AG04450 (cell line): ENCODE measurements around the gene RAI14. TPM values are rescaled to one million over a fixed set of nuclear protein-coding genes. Genes with fewer than 3 reads are reported as not detected.

Experiments
- CTCF ChIA-PET: fragments of 300-600, 350-600 bp; formaldehyde crosslinking; extraction: SDS; loops from one replicate; lab custom pipeline; 2022; ENCODE audit warnings: antibody characterized with exemption, inconsistent platforms; lab: Charles Lee
- POLR2A ChIA-PET: fragments of 350-600 bp; formaldehyde crosslinking; extraction: SDS; loops from one replicate; lab custom pipeline; 2021; ENCODE audit warnings: antibody characterized with exemption, inconsistent platforms; lab: Yijun Ruan, JAX
- DNase-seq: peaks from one replicate; pipeline ENCODE4 v3.0.0-alpha.2; 2011; ENCODE audit warnings: low read depth, low spot score
- H3K27ac ChIP-seq: one replicate; pipeline ENCODE4 v1.5.1; 2012; ENCODE audit warnings: low read depth, low read length, control low read depth
- H3K27me3 ChIP-seq: one replicate; pipeline ENCODE4 v1.6.0; 2012; ENCODE audit warnings: low read length; ENCODE audit not compliant: control insufficient read depth, insufficient read depth
- H3K4me3 ChIP-seq: 2 replicates; pipeline ENCODE4 v1.5.1; 2011; ENCODE audit warnings: mild to moderate bottlenecking, low read depth, low read length, control low read depth
- H3K9me3 ChIP-seq: 2 replicates; pipeline ENCODE4 v1.5.1; 2012; ENCODE audit warnings: low read length; ENCODE audit not compliant: control insufficient read depth, insufficient read depth
- CTCF ChIP-seq: IDR thresholded peaks from 2 replicates; pipeline ENCODE4 v1.5.1; 2011; ENCODE audit warnings: low read depth, low read length, control low read depth, inconsistent platforms
- polyA plus RNA-seq: library from polyadenylated mRNA; depleted of rRNA; stranded (reverse); fragments of >200 nt; gene quantifications from 2 replicates; pipeline ENCODE4 v1.2.3, GENCODE V29; 2011

RAI14 gene
- polyA plus RNA-seq, 1 experiment: 162 TPM

- H3K27ac ChIP-seq: no peak overlapping the region
- H3K4me3 ChIP-seq: no peak overlapping the region
- POLR2A ChIA-PET: interaction anchor here (0.5 to 0.6 kb wide), 2 partner anchors 108 to 112 kb away, joined by 4 read pairs; no protein-coding TSS in a partner anchor
- CTCF ChIA-PET: interaction anchor here (1.5 kb wide), 2 partner anchors 94 to 318 kb away, joined by 3 to 11 read pairs; no protein-coding TSS in a partner anchor
- TF ChIP-seq CTCF: no peak
- no peaks in the 10 kb centered on the region for H3K27me3 ChIP-seq
- DNase-seq: no peak
- no peaks in the 10 kb centered on the region for H3K9me3 ChIP-seq
Observed at GRCh38 chr5:34803974-34804732, 148.0 kb downstream of the RAI14 start.

GRCh38 chr5:34804913-34805312, 148.8 kb downstream of the RAI14 start:
- Histone ChIP-seq H3K27me3 (no peaks in the 10 kb centered on the region), H3K27ac (peak overlapping the region; percentile 4), H3K9me3 (no peaks in the 10 kb centered on the region), H3K4me3 (no peak overlapping the region)
- ChIA-PET POLR2A (no interaction called here), CTCF (interaction anchor here (1.2 to 1.5 kb wide), 2 partner anchors 94 to 319 kb away, joined by 3 read pairs; no protein-coding TSS in a partner anchor)
- no peak for DNase-seq
- no peak for TF ChIP-seq CTCF

- no peaks in the 10 kb centered on the region for H3K9me3 ChIP-seq
- no peak overlapping the region for H3K27ac ChIP-seq
- ChIA-PET POLR2A (no interaction called here), CTCF (interaction anchor here (1.3 kb wide), 1 partner anchor 331 kb away, joined by 3 read pairs; no protein-coding TSS in a partner anchor)
- no peak for TF ChIP-seq CTCF
- no peak overlapping the region for H3K4me3 ChIP-seq
- H3K27me3 ChIP-seq: no peaks in the 10 kb centered on the region
- DNase-seq: no peak
Observed at GRCh38 chr5:34806532-34806931, 150.4 kb downstream of the RAI14 start.

GRCh38 chr5:34811706-34812105, 155.6 kb downstream of the RAI14 start:
- no peak overlapping the region for H3K27ac ChIP-seq
- H3K9me3 ChIP-seq: no peaks in the 10 kb centered on the region
- DNase-seq: no peak
- H3K27me3 ChIP-seq: no peaks in the 10 kb centered on the region
- CTCF ChIA-PET: no interaction called here
- POLR2A ChIA-PET: no interaction called here
- no peak overlapping the region for H3K4me3 ChIP-seq
- no peak for TF ChIP-seq CTCF

- no peak for TF ChIP-seq CTCF
- Histone ChIP-seq H3K9me3 (no peaks in the 10 kb centered on the region), H3K27me3 (no peaks in the 10 kb centered on the region), H3K4me3 (no peak overlapping the region), H3K27ac (no peak overlapping the region)
- ChIA-PET POLR2A (interaction anchor here (0.6 kb wide), 1 partner anchor 22 kb away, joined by 3 read pairs; no protein-coding TSS in a partner anchor), CTCF (interaction anchor here (1.3 kb wide), 1 partner anchor 327 kb away, joined by 7 read pairs; no protein-coding TSS in a partner anchor)
- no peak for DNase-seq
Observed at GRCh38 chr5:34813509-34813908, 157.4 kb downstream of the RAI14 start.
